Kidney (tissue), 14 donors: ENCODE measurements around the gene DPAGT1. TPM values are rescaled to one million over a fixed set of nuclear protein-coding genes. Genes with fewer than 3 reads are reported as not detected.
A peak's percentile ranks its signal among the peaks of the same experiment; 100 is the strongest.
"Not testable (repeated sequence)": the region's sequence is repeated elsewhere in the genome, so short reads cannot be mapped to it uniquely, and the experiment has no call there.

Source experiments
- DNase-seq, 5 donors: peaks; one replicate each; pipeline ENCODE4 v3.0.0-alpha.2; 2013 to 2020
- FAIRE-seq: peaks from 2 replicates; lab custom pipeline; 2012; peaks lifted over from hg19 to GRCh38; lab: Jason Lieb, UNC
- H3K27ac ChIP-seq, 2 donors: one replicate each; pipeline ENCODE4 v1.7.0; 2013; ENCODE audit warnings: low read depth in 2 of 2, low read length in 2 of 2, inconsistent platforms in 1 of 2
- H3K27me3 ChIP-seq: one replicate; pipeline ENCODE4 v1.7.1; 2013; ENCODE audit warnings: low read length, inconsistent platforms; ENCODE audit not compliant: control insufficient read depth, insufficient read depth
- H3K36me3 ChIP-seq, 3 donors: one replicate each; pipeline versions ENCODE4 v1.7.0 to v1.7.1; 2013; ENCODE audit warnings: low read length in 3 of 3, control low read depth in 1 of 3, inconsistent platforms in 1 of 3; ENCODE audit not compliant: insufficient read depth in 3 of 3, control insufficient read depth in 2 of 3
- H3K4me1 ChIP-seq, 3 donors: one replicate each; pipeline versions ENCODE4 v1.7.0 to v1.7.1; 2013; ENCODE audit warnings: low read length in 3 of 3, inconsistent platforms in 1 of 3, low read depth in 1 of 3; ENCODE audit not compliant: control insufficient read depth in 2 of 3, insufficient read depth in 2 of 3
- H3K4me3 ChIP-seq, 3 donors: one replicate each; pipeline versions ENCODE4 v1.7.0 to v1.8.1; 2013; ENCODE audit warnings: low read length in 3 of 3, control low read depth in 1 of 3, inconsistent platforms in 1 of 3
- H3K9ac ChIP-seq, 3 donors: one replicate each; pipeline versions ENCODE4 v1.7.0 to v1.7.1; 2013; ENCODE audit warnings: low read length in 3 of 3, control low read depth in 1 of 3, inconsistent platforms in 1 of 3
- H3K9me3 ChIP-seq, 3 donors: one replicate each; pipeline versions ENCODE4 v1.7.0 to v1.7.1; 2013; ENCODE audit warnings: low read length in 3 of 3, control low read depth in 1 of 3, inconsistent platforms in 1 of 3; ENCODE audit not compliant: control insufficient read depth in 2 of 3, insufficient read depth in 1 of 3
- intact Hi-C: fragments of 100-400 bp; cut with DNase I; formaldehyde crosslinking; loops from one replicate; pipeline ENCODE4 v1.11.1; 2022
- polyA plus RNA-seq: library from polyadenylated mRNA; stranded (reverse); fragments of 350-450 nt; fragmentation: Illumina TruSeq; extraction: RNeasy Lipid Tissue Mini Kit (QIAGEN cat#74804); gene quantifications from one replicate; pipeline ENCODE4 v1.2.3, GENCODE V29; 2014; ENCODE audit warnings: low read depth, low replicate concordance; ENCODE audit not compliant: insufficient read depth
- total RNA-seq: library from RNA; stranded (reverse); fragmentation: NEBNext Ultra II Directional; extraction: Animal tissue kit (Norgen Biotek cat#: 25700); gene quantifications from one replicate; pipeline ENCODE4 v1.2.1, GENCODE V29; 2021
- TF ChIP-seq, protein P1 (sequence below): IDR thresholded peaks from 3 replicates; pipeline ENCODE4 v1.5.1; 2012; ENCODE audit warnings: mild to moderate bottlenecking, moderate library complexity, borderline replicate concordance; ENCODE audit not compliant: insufficient read depth; ENCODE audit errors: extremely low read depth
- donor health status: control.
- donor health status: control.
- donor health status: control.
- donor health status: control.
- donor health status: control.
- donor health status: DM: yes; HTN: yes; CAD: no.
- donor health status: Normal renal cell carcinoma (clear cell type).

Gene DPAGT1
- total and polyA plus RNA-seq, 2 donors from 2014 or later, result 34.8 to 41.0 TPM

DNA sequence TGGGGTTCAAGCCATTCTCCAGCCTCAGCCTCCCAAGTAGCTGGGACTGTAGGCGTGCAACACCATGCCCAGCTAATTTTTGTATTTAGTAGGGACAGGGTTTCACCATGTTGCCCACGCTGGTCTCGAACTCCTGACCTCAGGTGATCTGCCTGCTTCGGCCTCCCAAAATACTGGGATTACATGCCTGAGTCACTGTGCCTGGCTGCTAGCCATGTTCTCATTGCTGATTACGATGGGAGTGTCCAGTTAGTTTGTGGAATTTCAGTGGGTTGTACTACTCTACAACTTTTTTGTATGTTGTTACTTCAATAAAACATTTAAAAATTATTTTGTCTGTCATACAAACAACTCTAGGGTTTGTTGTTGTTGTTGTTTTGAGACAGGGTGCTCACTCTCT lies 38.9 kb downstream of the DPAGT1 start:
- H3K27ac ChIP-seq, result no peak overlapping the region
- intact Hi-C loops, result no loop called here
- H3K9me3 ChIP-seq, result no peaks in the 10 kb centered on the region
- no peak for DNase-seq
- FAIRE-seq, result no peak
- no peak overlapping the region for H3K4me3 ChIP-seq
- H3K36me3 ChIP-seq, result peaks cover 0 to 4% (median 0%) of the 10 kb centered on the region in 3 donors
- TF ChIP-seq, protein P1, sequence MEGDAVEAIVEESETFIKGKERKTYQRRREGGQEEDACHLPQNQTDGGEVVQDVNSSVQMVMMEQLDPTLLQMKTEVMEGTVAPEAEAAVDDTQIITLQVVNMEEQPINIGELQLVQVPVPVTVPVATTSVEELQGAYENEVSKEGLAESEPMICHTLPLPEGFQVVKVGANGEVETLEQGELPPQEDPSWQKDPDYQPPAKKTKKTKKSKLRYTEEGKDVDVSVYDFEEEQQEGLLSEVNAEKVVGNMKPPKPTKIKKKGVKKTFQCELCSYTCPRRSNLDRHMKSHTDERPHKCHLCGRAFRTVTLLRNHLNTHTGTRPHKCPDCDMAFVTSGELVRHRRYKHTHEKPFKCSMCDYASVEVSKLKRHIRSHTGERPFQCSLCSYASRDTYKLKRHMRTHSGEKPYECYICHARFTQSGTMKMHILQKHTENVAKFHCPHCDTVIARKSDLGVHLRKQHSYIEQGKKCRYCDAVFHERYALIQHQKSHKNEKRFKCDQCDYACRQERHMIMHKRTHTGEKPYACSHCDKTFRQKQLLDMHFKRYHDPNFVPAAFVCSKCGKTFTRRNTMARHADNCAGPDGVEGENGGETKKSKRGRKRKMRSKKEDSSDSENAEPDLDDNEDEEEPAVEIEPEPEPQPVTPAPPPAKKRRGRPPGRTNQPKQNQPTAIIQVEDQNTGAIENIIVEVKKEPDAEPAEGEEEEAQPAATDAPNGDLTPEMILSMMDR, result no peak
- H3K27me3 ChIP-seq, result no peaks in the 10 kb centered on the region
- H3K4me1 ChIP-seq, result peaks cover 0 to 3% (median 2%) of the 10 kb centered on the region in 3 donors
- no peak overlapping the region for H3K9ac ChIP-seq

DNA sequence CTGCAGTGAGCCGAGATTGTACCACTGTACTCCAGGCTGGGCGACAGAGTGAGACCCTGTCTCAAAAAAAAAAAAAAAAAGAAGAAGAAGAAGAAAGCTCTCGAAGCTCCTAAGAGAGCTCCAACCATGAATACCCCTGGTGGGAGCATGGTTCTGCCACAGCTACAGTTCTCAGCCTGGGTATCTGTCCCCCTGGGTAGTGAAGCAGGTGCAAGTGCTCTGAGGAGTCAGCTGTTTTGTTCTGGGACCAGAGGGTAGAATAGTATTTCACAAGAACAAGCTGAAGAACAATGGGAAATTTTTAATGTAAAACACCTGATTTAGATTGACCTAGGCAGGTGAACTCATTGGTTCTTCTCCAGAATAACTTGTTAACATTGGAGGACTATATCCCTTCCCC lies 40.4 kb downstream of the DPAGT1 start:
- H3K4me1 ChIP-seq, result peaks cover 0 to 5% (median 3%) of the 10 kb centered on the region in 3 donors
- no peak overlapping the region for H3K27ac ChIP-seq
- FAIRE-seq, result no peak
- no peak overlapping the region for H3K9ac ChIP-seq
- peaks cover 0 to 4% (median 0%) of the 10 kb centered on the region in 3 donors for H3K36me3 ChIP-seq
- no peak for DNase-seq
- TF ChIP-seq, protein P1, result no peak
- H3K9me3 ChIP-seq, result no peaks in the 10 kb centered on the region
- intact Hi-C loops, result no loop called here
- no peaks in the 10 kb centered on the region for H3K27me3 ChIP-seq
- H3K4me3 ChIP-seq, result no peak overlapping the region

DNA sequence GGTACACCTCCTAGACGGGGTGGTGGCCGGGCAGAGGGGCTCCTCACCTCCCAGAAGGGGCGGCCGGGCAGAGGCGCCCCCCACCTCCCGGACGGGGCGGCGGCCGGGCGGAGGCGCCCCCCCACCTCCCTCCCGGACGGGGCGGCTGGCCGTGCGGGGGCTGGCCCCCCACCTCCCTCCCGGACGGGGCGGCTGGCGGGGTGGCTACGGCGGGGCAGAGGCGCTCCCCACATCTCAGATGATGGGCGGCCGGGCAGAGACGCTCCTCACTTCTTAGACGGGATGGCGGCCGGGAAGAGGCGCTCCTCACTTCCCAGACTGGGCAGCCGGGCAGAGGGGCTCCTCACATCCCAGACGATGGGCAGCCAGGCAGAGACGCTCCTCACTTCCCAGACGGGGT lies 42.5 kb downstream of the DPAGT1 start:
- Histone ChIP-seq H3K36me3 (peaks cover 0 to 15% (median 6%) of the 10 kb centered on the region in 3 donors), H3K4me1 (peaks cover 0 to 11% (median 8%) of the 10 kb centered on the region in 3 donors)
- H3K9me3 ChIP-seq, H3K27ac ChIP-seq, intact Hi-C loops, DNase-seq, H3K4me3 ChIP-seq, H3K9ac ChIP-seq, H3K27me3 ChIP-seq, FAIRE-seq: not testable (repeated sequence)

DNA sequence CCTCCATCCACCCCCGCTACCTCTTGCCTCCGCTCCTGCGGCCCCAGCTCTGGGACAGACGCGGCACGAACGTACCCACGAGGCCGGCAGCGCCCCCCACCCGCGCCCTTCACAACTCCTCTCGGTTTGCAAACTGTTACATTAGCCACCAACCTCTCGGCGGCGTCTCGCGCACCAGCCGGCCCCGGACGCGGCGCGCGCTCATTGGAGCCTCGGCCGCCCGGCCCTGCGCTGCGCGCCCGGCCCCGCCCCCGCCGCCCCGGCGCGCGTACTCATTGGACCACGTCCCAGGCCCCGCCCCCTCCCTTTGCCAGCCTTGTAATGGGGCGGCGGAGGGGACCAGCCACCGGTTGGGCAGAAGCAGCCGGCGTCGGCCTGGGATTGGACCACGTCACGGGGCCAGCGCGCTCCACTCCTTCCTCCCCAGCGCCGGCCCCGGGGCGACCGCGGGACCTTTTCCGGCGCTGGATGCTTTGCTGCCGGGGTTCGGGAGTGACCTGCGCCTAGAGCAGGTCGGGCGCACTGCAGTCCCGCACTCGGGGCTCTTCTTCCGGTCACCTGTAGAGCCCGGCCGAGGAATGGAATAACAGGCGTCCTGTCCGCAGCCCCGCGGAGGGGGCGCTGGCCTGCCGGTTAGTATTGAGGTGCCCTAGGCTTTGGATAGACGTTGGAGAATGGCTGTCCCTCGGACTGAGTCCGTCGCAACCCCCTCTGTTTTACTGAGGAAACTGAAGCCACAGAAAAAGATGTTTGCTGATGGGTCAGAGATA lies 44.5 kb downstream of the DPAGT1 start, which contains the start of gene HYOU1:
Gene HYOU1, minus strand, starts transcription at position 206 of the 770 bp plus-strand sequence. CDS start 1,045 bp downstream, outside the sequence.
- H3K36me3 ChIP-seq, result peaks cover 0 to 35% (median 21%) of the 10 kb centered on the region in 3 donors
- H3K9me3 ChIP-seq, result no peaks in the 10 kb centered on the region
- H3K4me1 ChIP-seq, result peaks cover 0 to 11% (median 8%) of the 10 kb centered on the region in 3 donors
- H3K9ac ChIP-seq, result peak within 1 kb of the TSS; percentile 44 to 89 (median 82)
- H3K4me3 ChIP-seq, result peak within 1 kb of the TSS; percentile 63 to 88 (median 78)
- peak within 1 kb of the TSS; percentile 81 to 83 for H3K27ac ChIP-seq
- FAIRE-seq (no peak), DNase-seq (peak; percentile 97 to 99 (median 98))
- TF ChIP-seq, protein P1, result peak; percentile 26
- no peaks in the 10 kb centered on the region for H3K27me3 ChIP-seq
- intact Hi-C loops, result no loop called here
